Skeletal muscle satellite cell (primary cell): ENCODE results near the gene AUH.

Source experiments
- H3K27me3 ChIP-seq: 2 replicates; pipeline ENCODE4 v1.7.0; 2013; ENCODE audit warnings: low read length; ENCODE audit not compliant: control insufficient read depth, insufficient read depth
- H3K36me3 ChIP-seq: 2 replicates; pipeline ENCODE4 v1.7.0; 2013; ENCODE audit warnings: mild to moderate bottlenecking, control low read depth, low read length; ENCODE audit not compliant: insufficient read depth
- H3K4me1 ChIP-seq: 2 replicates; pipeline ENCODE4 v1.7.0; 2013; ENCODE audit warnings: low read length; ENCODE audit not compliant: control insufficient read depth, insufficient read depth
- H3K4me2 ChIP-seq: 2 replicates; pipeline ENCODE4 v1.7.0; 2013; ENCODE audit warnings: mild to moderate bottlenecking, low read length
- H3K4me3 ChIP-seq: 2 replicates; pipeline ENCODE4 v1.7.0; 2013; ENCODE audit warnings: low read length
- H3K9ac ChIP-seq: 2 replicates; pipeline ENCODE4 v1.7.0; 2013; ENCODE audit warnings: mild to moderate bottlenecking, low read depth, low read length, moderate library complexity
- H3K9me3 ChIP-seq: replicated peaks from 2 replicates; pipeline ENCODE4 v1.7.0; 2013; ENCODE audit warnings: mild to moderate bottlenecking, control low read depth, low read length

The AUH gene

GRCh38 chr9:91180930-91181268 lies 180.8 kb downstream of the AUH start:
- no peak overlapping the region for H3K4me3 ChIP-seq
- peaks cover 20% of the 10 kb centered on the region for H3K4me1 ChIP-seq
- no peaks in the 10 kb centered on the region for H3K36me3 ChIP-seq
- H3K27me3 ChIP-seq, result no peaks in the 10 kb centered on the region
- no peak overlapping the region for H3K4me2 ChIP-seq
- no peaks in the 10 kb centered on the region for H3K9me3 ChIP-seq
- no peak overlapping the region for H3K9ac ChIP-seq

GRCh38 chr9:91180240-91180929 lies 181.3 kb downstream of the AUH start:
- no peaks in the 10 kb centered on the region for H3K27me3 ChIP-seq
- H3K4me1 ChIP-seq, result peaks cover 20% of the 10 kb centered on the region
- H3K4me2 ChIP-seq, result no peak overlapping the region
- H3K9ac ChIP-seq, result no peak overlapping the region
- H3K36me3 ChIP-seq, result no peaks in the 10 kb centered on the region
- H3K4me3 ChIP-seq, result no peak overlapping the region
- H3K9me3 ChIP-seq, result no peaks in the 10 kb centered on the region

GRCh38 chr9:91179237-91180138 lies 182.2 kb downstream of the AUH start:
- peak overlapping the region; percentile 22 for H3K4me2 ChIP-seq
- no peaks in the 10 kb centered on the region for H3K9me3 ChIP-seq
- no peaks in the 10 kb centered on the region for H3K27me3 ChIP-seq
- no peak overlapping the region for H3K9ac ChIP-seq
- H3K36me3 ChIP-seq, result no peaks in the 10 kb centered on the region
- H3K4me1 ChIP-seq, result peaks cover 20% of the 10 kb centered on the region
- peak overlapping the region; percentile 9 for H3K4me3 ChIP-seq

GRCh38 chr9:91178281-91179236 lies 183.2 kb downstream of the AUH start:
- Histone ChIP-seq H3K4me1 (peaks cover 20% of the 10 kb centered on the region), H3K4me2 (no peak overlapping the region), H3K9ac (no peak overlapping the region)

GRCh38 chr9:91177661-91178280 lies 183.9 kb downstream of the AUH start:
- H3K36me3 ChIP-seq, result no peaks in the 10 kb centered on the region
- no peaks in the 10 kb centered on the region for H3K9me3 ChIP-seq
- no peak overlapping the region for H3K4me3 ChIP-seq
- no peak overlapping the region for H3K4me2 ChIP-seq
- no peaks in the 10 kb centered on the region for H3K27me3 ChIP-seq
- H3K4me1 ChIP-seq, result peaks cover 20% of the 10 kb centered on the region
- H3K9ac ChIP-seq, result no peak overlapping the region

More at GRCh38 chr9:91178281-91179236, 183.2 kb downstream of the AUH start:
- Histone ChIP-seq H3K9me3 (no peaks in the 10 kb centered on the region), H3K4me3 (no peak overlapping the region), H3K36me3 (no peaks in the 10 kb centered on the region), H3K27me3 (no peaks in the 10 kb centered on the region)

- no peak overlapping the region for H3K4me2 ChIP-seq
- H3K27me3 ChIP-seq, result no peaks in the 10 kb centered on the region
- peaks cover 20% of the 10 kb centered on the region for H3K4me1 ChIP-seq
- H3K9me3 ChIP-seq, result no peaks in the 10 kb centered on the region
- no peak overlapping the region for H3K4me3 ChIP-seq
- H3K9ac ChIP-seq, result no peak overlapping the region
- no peaks in the 10 kb centered on the region for H3K36me3 ChIP-seq
Measured at GRCh38 chr9:91177081-91177480, 184.6 kb downstream of the AUH start.

GRCh38 chr9:91176426-91176825 lies 185.3 kb downstream of the AUH start:
- H3K9me3 ChIP-seq, result no peaks in the 10 kb centered on the region
- H3K4me1 ChIP-seq, result peaks cover 20% of the 10 kb centered on the region
- H3K4me2 ChIP-seq, result no peak overlapping the region
- no peak overlapping the region for H3K9ac ChIP-seq
- no peaks in the 10 kb centered on the region for H3K27me3 ChIP-seq
- no peak overlapping the region for H3K4me3 ChIP-seq
- H3K36me3 ChIP-seq, result no peaks in the 10 kb centered on the region

- Histone ChIP-seq H3K36me3 (no peaks in the 10 kb centered on the region), H3K27me3 (no peaks in the 10 kb centered on the region), H3K4me2 (no peak overlapping the region), H3K4me1 (peaks cover 14% of the 10 kb centered on the region), H3K9ac (no peak overlapping the region), H3K9me3 (no peaks in the 10 kb centered on the region), H3K4me3 (no peak overlapping the region)
Measured at GRCh38 chr9:91174772-91175171, 186.9 kb downstream of the AUH start.

GRCh38 chr9:91172329-91172728 lies 189.4 kb downstream of the AUH start:
- Histone ChIP-seq H3K4me1 (no peaks in the 10 kb centered on the region), H3K9ac (no peak overlapping the region), H3K4me2 (no peak overlapping the region)

GRCh38 chr9:91170951-91171350 lies 190.8 kb downstream of the AUH start:
- Histone ChIP-seq H3K36me3 (no peaks in the 10 kb centered on the region), H3K4me1 (no peaks in the 10 kb centered on the region), H3K9ac (no peak overlapping the region), H3K9me3 (no peaks in the 10 kb centered on the region), H3K27me3 (no peaks in the 10 kb centered on the region), H3K4me2 (no peak overlapping the region), H3K4me3 (no peak overlapping the region)

More at GRCh38 chr9:91172329-91172728, 189.4 kb downstream of the AUH start:
- Histone ChIP-seq H3K27me3 (no peaks in the 10 kb centered on the region), H3K9me3 (no peaks in the 10 kb centered on the region), H3K4me3 (no peak overlapping the region), H3K36me3 (no peaks in the 10 kb centered on the region)
